IMR-90 (cell line): ENCODE results near the gene AMD1. TPM values are rescaled to one million over a fixed set of nuclear protein-coding genes. Genes with fewer than 3 reads are reported as not detected.

Source experiments
- ATAC-seq: fragments of 200-7000 bp; cut with Tn5 transposase; 2 replicates; pipeline ENCODE4 v1.9.1; 2020; ENCODE audit warnings: low read depth, mild to moderate bottlenecking, moderate library complexity
- BruUV-seq: library from RNA; stranded (reverse); fragments of 400-500 nt; replicated peaks from 2 replicates; lab custom pipeline; 2021; lab: Mats Ljungman, UMichigan
- CTCF ChIA-PET: fragments of 300-600 bp; formaldehyde crosslinking; extraction: SDS; loops from one replicate; lab custom pipeline; 2021; ENCODE audit warnings: antibody characterized with exemption; lab: Yijun Ruan, JAX
- POLR2A ChIA-PET: fragments of 300-600 bp; sonication (Branson Sonifier 250); formaldehyde crosslinking; loops from one replicate; lab custom pipeline; 2022; ENCODE audit warnings: antibody characterized with exemption; ENCODE audit not compliant: unreplicated experiment; lab: Charles Lee
- DNase-seq: peaks from one replicate; pipeline ENCODE4 v3.0.0; 2013
- H2AFZ ChIP-seq: replicated peaks from 2 replicates; pipeline ENCODE3; 2013; ENCODE audit warnings: low read length, mild to moderate bottlenecking; ENCODE audit not compliant: poor library complexity
- H2AK5ac ChIP-seq: 2 replicates; pipeline ENCODE4 v1.6.1; 2013; ENCODE audit warnings: low read depth, low read length, inconsistent platforms
- H2AK9ac ChIP-seq: replicated peaks from 2 replicates; pipeline ENCODE3; 2013; ENCODE audit warnings: mild to moderate bottlenecking, low read depth, low read length, moderate library complexity; ENCODE audit not compliant: poor library complexity
- H2BK120ac ChIP-seq: 2 replicates; pipeline ENCODE4 v1.6.1; 2013; ENCODE audit warnings: low read depth, low read length, inconsistent platforms
- H2BK15ac ChIP-seq: 3 replicates; pipeline ENCODE4 v1.6.1; 2013; ENCODE audit warnings: low read depth, low read length, inconsistent platforms
- H2BK20ac ChIP-seq: 2 replicates; pipeline ENCODE4 v1.6.1; 2013; ENCODE audit warnings: low read depth, mild to moderate bottlenecking, inconsistent platforms, low read length, moderate library complexity
- H2BK5ac ChIP-seq: 2 replicates; pipeline ENCODE4 v1.6.1; 2013; ENCODE audit warnings: mild to moderate bottlenecking, low read depth, low read length, inconsistent platforms; ENCODE audit not compliant: poor library complexity, severe bottlenecking
- H3K14ac ChIP-seq: replicated peaks from 2 replicates; pipeline ENCODE4 v1.6.1; 2013; ENCODE audit warnings: low read depth, low read length, inconsistent platforms
- H3K18ac ChIP-seq: 2 replicates; pipeline ENCODE4 v1.6.1; 2013; ENCODE audit warnings: low read depth, low read length, control low read depth
- H3K23ac ChIP-seq: 2 replicates; pipeline ENCODE4 v1.6.1; 2013; ENCODE audit warnings: low read depth, low read length, inconsistent platforms
- H3K27ac ChIP-seq: 2 replicates; pipeline ENCODE4 v1.5.1; 2013; ENCODE audit warnings: mild to moderate bottlenecking, control low read depth, low read length; ENCODE audit not compliant: insufficient read depth
- H3K27me3 ChIP-seq: 2 replicates; pipeline ENCODE4 v1.6.1; 2013; ENCODE audit warnings: low read length; ENCODE audit not compliant: control insufficient read depth, insufficient read depth
- H3K36me3 ChIP-seq: 2 replicates; pipeline ENCODE4 v1.6.1; 2013; ENCODE audit warnings: low read length, mixed read lengths; ENCODE audit not compliant: control insufficient read depth, insufficient read depth
- H3K4ac ChIP-seq: 2 replicates; pipeline ENCODE4 v1.6.1; 2013; ENCODE audit warnings: low read depth, low read length, inconsistent platforms
- H3K4me1 ChIP-seq: 2 replicates; pipeline ENCODE4 v1.6.1; 2013; ENCODE audit warnings: low read length, mixed read lengths; ENCODE audit not compliant: control insufficient read depth, insufficient read depth
- H3K4me2 ChIP-seq: 2 replicates; pipeline ENCODE4 v1.6.1; 2013; ENCODE audit warnings: low read depth, mild to moderate bottlenecking, control low read depth, low read length, moderate library complexity
- H3K4me3 ChIP-seq: 2 replicates; pipeline ENCODE4 v1.5.1; 2013; ENCODE audit warnings: low read depth, mild to moderate bottlenecking, control low read depth, low read length, moderate library complexity; ENCODE audit not compliant: insufficient read depth
- H3K56ac ChIP-seq: 2 replicates; pipeline ENCODE4 v1.6.1; 2013; ENCODE audit warnings: low read length, inconsistent platforms; ENCODE audit not compliant: insufficient read depth; ENCODE audit errors: extremely low read depth
- H3K79me1 ChIP-seq, 2 experiments: 2 replicates each; pipeline ENCODE4 v1.6.1; 2013; ENCODE audit warnings: low read length in 2 of 2, inconsistent platforms in 1 of 2, low read depth in 1 of 2
- H3K9ac ChIP-seq: 2 replicates; pipeline ENCODE4 v1.6.1; 2013; ENCODE audit warnings: low read depth, low read length, control low read depth
- H3K9me1 ChIP-seq: 2 replicates; pipeline ENCODE4 v1.6.1; 2013; ENCODE audit warnings: low read length, inconsistent platforms; ENCODE audit not compliant: insufficient read depth
- H3K9me3 ChIP-seq: 2 replicates; pipeline ENCODE4 v1.6.1; 2013; ENCODE audit warnings: low read length; ENCODE audit not compliant: control insufficient read depth, insufficient read depth
- H4K20me1 ChIP-seq: 2 replicates; pipeline ENCODE4 v1.6.1; 2013; ENCODE audit warnings: low read length, inconsistent platforms; ENCODE audit not compliant: insufficient read depth
- H4K5ac ChIP-seq: 2 replicates; pipeline ENCODE4 v1.6.1; 2013; ENCODE audit warnings: mild to moderate bottlenecking, low read depth, low read length, control low read depth
- H4K8ac ChIP-seq, 2 experiments: 2 replicates each; pipeline ENCODE4 v1.6.1; 2013; ENCODE audit warnings: low read depth in 2 of 2, low read length in 2 of 2, control low read depth in 1 of 2, inconsistent platforms in 1 of 2
- H4K91ac ChIP-seq: 2 replicates; pipeline ENCODE4 v1.6.1; 2013; ENCODE audit warnings: low read depth, low read length, inconsistent platforms; ENCODE audit not compliant: insufficient read depth
- BHLHE40 ChIP-seq: fragments of 150-350 bp; IDR thresholded peaks from 2 replicates; pipeline ENCODE4 v1.6.1; 2016; ENCODE audit warnings: mild to moderate bottlenecking, low read depth, low read length
- CEBPB ChIP-seq: IDR thresholded peaks from 2 replicates; pipeline ENCODE4 v1.6.1; 2012; ENCODE audit warnings: low read depth, low read length, improper control_type of control experiment
- CHD1 ChIP-seq: IDR thresholded peaks from 2 replicates; pipeline ENCODE4 v1.6.1; 2012; ENCODE audit warnings: low read depth, low read length, improper control_type of control experiment
- FOS ChIP-seq: fragments of 150-350 bp; IDR thresholded peaks from 2 replicates; pipeline ENCODE4 v1.6.1; 2016; ENCODE audit warnings: low read depth, low read length
- MAFK ChIP-seq: IDR thresholded peaks from 2 replicates; pipeline ENCODE4 v1.6.1; 2012; ENCODE audit warnings: low read depth, low read length, improper control_type of control experiment
- MAZ ChIP-seq: IDR thresholded peaks from 2 replicates; pipeline ENCODE4 v1.6.1; 2012; ENCODE audit warnings: low read depth, mild to moderate bottlenecking, low read length, improper control_type of control experiment, moderate library complexity, borderline replicate concordance
- MXI1 ChIP-seq: IDR thresholded peaks from 2 replicates; pipeline ENCODE4 v1.6.1; 2012; ENCODE audit warnings: low read depth, mild to moderate bottlenecking, low read length, moderate library complexity, borderline replicate concordance
- NFE2L2 ChIP-seq: fragments of 150-350 bp; IDR thresholded peaks from 2 replicates; pipeline ENCODE4 v1.6.1; 2016; ENCODE audit warnings: low read depth, mild to moderate bottlenecking, low read length
- POLR2A ChIP-seq: IDR thresholded peaks from 2 replicates; pipeline ENCODE4 v1.6.1; 2012; ENCODE audit warnings: mild to moderate bottlenecking, low read depth, low read length
- RAD21 ChIP-seq: IDR thresholded peaks from 2 replicates; pipeline ENCODE4 v1.6.1; 2012; ENCODE audit warnings: low read length, improper control_type of control experiment
- RCOR1 ChIP-seq: IDR thresholded peaks from 2 replicates; pipeline ENCODE4 v1.6.1; 2012; ENCODE audit warnings: mild to moderate bottlenecking, low read length, improper control_type of control experiment; ENCODE audit not compliant: insufficient replicate concordance
- RFX5 ChIP-seq: IDR thresholded peaks from 2 replicates; pipeline ENCODE4 v1.8.0; 2012; ENCODE audit warnings: low read depth, mild to moderate bottlenecking, low read length, moderate library complexity
- SMC3 ChIP-seq: fragments of 150-350 bp; IDR thresholded peaks from 2 replicates; pipeline ENCODE4 v1.6.1; 2016; ENCODE audit warnings: low read depth, mild to moderate bottlenecking, antibody characterized with exemption, low read length, moderate library complexity
- WGBS, 2 experiments: methylation state at CpG; one replicate each; pipeline versions ENCODE4 v1.1.5 to v1.1.7; 2013; ENCODE audit warnings: missing lambda C conversion rate in 2 of 2; ENCODE audit not compliant: insufficient read length in 1 of 2; ENCODE audit errors: extremely low coverage in 2 of 2; 5-methylcytosine and 5-hydroxymethylcytosine counted together
- dilution Hi-C: fragments of 300-500 bp; cut with HindIII; formaldehyde crosslinking; loops from one replicate; pipeline ENCODE4 v1.14.3; 2018; ENCODE audit warnings: low sequenced_read_pairs; ENCODE audit not compliant: unreplicated experiment
- in situ Hi-C: fragments of 300-500 bp; cut with MboI; formaldehyde crosslinking; loops from 3 replicates; pipeline ENCODE4 v1.14.3; 2019; ENCODE audit warnings: low sequenced_read_pairs, inconsistent platforms, mixed read lengths
- intact Hi-C: fragments of 100-400 bp; cut with micrococcal nuclease; formaldehyde crosslinking; loops from 2 replicates; pipeline ENCODE4 v1.10.0; 2022
- polyA plus RNA-seq, 3 experiments: library from polyadenylated mRNA; depleted of rRNA; stranded (reverse); fragments of >200 nt; gene quantifications; 2 replicates each; pipeline ENCODE4 v1.2.3, GENCODE V29; 2012; ENCODE audit warnings: low replicate concordance in 1 of 3
- total RNA-seq: library from RNA; depleted of rRNA; stranded (reverse); fragments of >200 nt; gene quantifications from 2 replicates; pipeline ENCODE4 v1.2.3, GENCODE V29; 2012
- TF ChIP-seq, protein P1 (sequence below): conservative IDR thresholded peaks from 2 replicates; pipeline ENCODE4 v1.5.1; 2012; ENCODE audit warnings: mild to moderate bottlenecking, low read depth, low read length, improper control_type of control experiment
- TF ChIP-seq, protein P2 (sequence below): fragments of 150-350 bp; IDR thresholded peaks from 2 replicates; pipeline ENCODE4 v1.6.1; 2016; ENCODE audit warnings: low read depth, mild to moderate bottlenecking, low read length, moderate library complexity, borderline replicate concordance
- TF ChIP-seq, protein P3 (sequence below): fragments of 150-350 bp; IDR thresholded peaks from 2 replicates; pipeline ENCODE4 v1.6.1; 2017; ENCODE audit warnings: mild to moderate bottlenecking, antibody characterized with exemption, low read length, low read depth

Gene AMD1
- total and polyA plus RNA-seq, 2 of the 4 experiments (the other 2 are of a cell fraction) = 32.2 to 65.8 TPM

DNA sequence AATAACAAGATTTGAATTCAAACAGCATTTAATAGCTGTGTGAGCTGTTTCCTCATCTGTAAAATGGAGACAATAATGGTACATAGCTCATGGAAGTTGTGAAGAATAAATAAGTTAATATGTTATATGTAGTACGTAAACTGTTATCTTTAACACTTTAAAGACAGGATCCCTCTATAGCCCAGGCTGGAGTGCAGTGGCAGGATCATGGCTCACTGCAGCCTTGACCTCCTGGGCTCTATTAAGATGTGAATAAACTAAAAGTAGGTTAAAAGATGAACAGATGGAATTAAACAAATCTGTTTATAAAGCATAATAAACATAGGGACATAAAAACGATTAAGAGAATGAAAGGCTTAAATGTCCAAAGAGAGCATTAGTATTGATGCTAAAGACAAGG, 3.0 kb downstream of the AMD1 start:
- Histone ChIP-seq H3K18ac (no peak overlapping the region), H3K56ac (no peak overlapping the region; the same call in 1 of the 2 replicates), H2BK120ac (no peak overlapping the region), H3K36me3 (no peaks in the 10 kb centered on the region), H3K9me1 (0 out of 2 replicates have a peak, but pooled peaks cover 8% of the 10 kb centered on the region), H2AK5ac (no peak overlapping the region), H2BK5ac (peak overlapping the region; percentile 14), H3K79me1 (peaks cover 0 to 26% of the 10 kb centered on the region in 2 experiments; a peak in 2 of 4 replicates), H4K8ac (no peak overlapping the region), H3K23ac (peak overlapping the region; percentile 19; the same call in 1 of the 2 replicates), H4K20me1 (peaks cover 75% of the 10 kb centered on the region), H4K91ac (no peak overlapping the region), H3K14ac (0 out of 2 replicates have a peak overlapping the region, but pooled peaks have one; percentile 33), H3K4ac (no peak overlapping the region), H3K27ac (peak overlapping the region; percentile 64; the same call in 1 of the 2 replicates), H3K4me3 (no peak overlapping the region; the same call in 1 of the 2 replicates), H3K4me1 (peaks cover 8% of the 10 kb centered on the region), H2AK9ac (no peak overlapping the region), H2AFZ (no peak overlapping the region), H2BK15ac (no peak overlapping the region), H3K27me3 (no peaks in the 10 kb centered on the region), H3K4me2 (peak overlapping the region; percentile 81), H3K9me3 (no peaks in the 10 kb centered on the region), H3K9ac (0 out of 2 replicates have a peak overlapping the region, but pooled peaks have one; percentile 44), H4K5ac (no peak overlapping the region), H2BK20ac (no peak overlapping the region)
- CTCF ChIA-PET = interaction anchor here (0.6 kb wide), 1 partner anchor 66 kb away, joined by 3 read pairs; no protein-coding TSS in a partner anchor
- no peak for ATAC-seq
- DNase-seq = no peak
- in situ Hi-C loops (loop anchor here (5.0 kb wide), 2 partner anchors 60 to 75 kb away; partner anchors contain the start of gene CDK19), intact Hi-C loops (loop anchor here (5.0 kb wide), 1 partner anchor 175 kb away; no protein-coding TSS in a partner anchor), dilution Hi-C loops (no loop called here)
- BruUV-seq = no TSS peak
- POLR2A ChIA-PET = no interaction called here
- no CpG with 5 or more reads among the region's 2 CpGs for WGBS, 2 experiments
- TF ChIP-seq FOS = no peak
- no peak for TF ChIP-seq MAFK
- TF ChIP-seq CEBPB = no peak
- no peak for TF ChIP-seq BHLHE40
- TF ChIP-seq POLR2A = no peak
- TF ChIP-seq, protein P1, sequence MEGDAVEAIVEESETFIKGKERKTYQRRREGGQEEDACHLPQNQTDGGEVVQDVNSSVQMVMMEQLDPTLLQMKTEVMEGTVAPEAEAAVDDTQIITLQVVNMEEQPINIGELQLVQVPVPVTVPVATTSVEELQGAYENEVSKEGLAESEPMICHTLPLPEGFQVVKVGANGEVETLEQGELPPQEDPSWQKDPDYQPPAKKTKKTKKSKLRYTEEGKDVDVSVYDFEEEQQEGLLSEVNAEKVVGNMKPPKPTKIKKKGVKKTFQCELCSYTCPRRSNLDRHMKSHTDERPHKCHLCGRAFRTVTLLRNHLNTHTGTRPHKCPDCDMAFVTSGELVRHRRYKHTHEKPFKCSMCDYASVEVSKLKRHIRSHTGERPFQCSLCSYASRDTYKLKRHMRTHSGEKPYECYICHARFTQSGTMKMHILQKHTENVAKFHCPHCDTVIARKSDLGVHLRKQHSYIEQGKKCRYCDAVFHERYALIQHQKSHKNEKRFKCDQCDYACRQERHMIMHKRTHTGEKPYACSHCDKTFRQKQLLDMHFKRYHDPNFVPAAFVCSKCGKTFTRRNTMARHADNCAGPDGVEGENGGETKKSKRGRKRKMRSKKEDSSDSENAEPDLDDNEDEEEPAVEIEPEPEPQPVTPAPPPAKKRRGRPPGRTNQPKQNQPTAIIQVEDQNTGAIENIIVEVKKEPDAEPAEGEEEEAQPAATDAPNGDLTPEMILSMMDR = no peak
- no peak for TF ChIP-seq SMC3
- no peak for TF ChIP-seq MAZ
- TF ChIP-seq, protein P2, sequence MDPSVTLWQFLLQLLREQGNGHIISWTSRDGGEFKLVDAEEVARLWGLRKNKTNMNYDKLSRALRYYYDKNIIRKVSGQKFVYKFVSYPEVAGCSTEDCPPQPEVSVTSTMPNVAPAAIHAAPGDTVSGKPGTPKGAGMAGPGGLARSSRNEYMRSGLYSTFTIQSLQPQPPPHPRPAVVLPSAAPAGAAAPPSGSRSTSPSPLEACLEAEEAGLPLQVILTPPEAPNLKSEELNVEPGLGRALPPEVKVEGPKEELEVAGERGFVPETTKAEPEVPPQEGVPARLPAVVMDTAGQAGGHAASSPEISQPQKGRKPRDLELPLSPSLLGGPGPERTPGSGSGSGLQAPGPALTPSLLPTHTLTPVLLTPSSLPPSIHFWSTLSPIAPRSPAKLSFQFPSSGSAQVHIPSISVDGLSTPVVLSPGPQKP = no peak
- no peak for TF ChIP-seq RAD21
- no peak for TF ChIP-seq NFE2L2
- no peak for TF ChIP-seq RFX5
- no peak for TF ChIP-seq MXI1
- TF ChIP-seq CHD1 = no peak
- TF ChIP-seq, protein P3, sequence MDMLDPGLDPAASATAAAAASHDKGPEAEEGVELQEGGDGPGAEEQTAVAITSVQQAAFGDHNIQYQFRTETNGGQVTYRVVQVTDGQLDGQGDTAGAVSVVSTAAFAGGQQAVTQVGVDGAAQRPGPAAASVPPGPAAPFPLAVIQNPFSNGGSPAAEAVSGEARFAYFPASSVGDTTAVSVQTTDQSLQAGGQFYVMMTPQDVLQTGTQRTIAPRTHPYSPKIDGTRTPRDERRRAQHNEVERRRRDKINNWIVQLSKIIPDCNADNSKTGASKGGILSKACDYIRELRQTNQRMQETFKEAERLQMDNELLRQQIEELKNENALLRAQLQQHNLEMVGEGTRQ = no peak
- TF ChIP-seq RCOR1 = no peak
